ENCODE data around the gene U2SURP. TPM values are rescaled to one million over a fixed set of nuclear protein-coding genes. Genes with fewer than 3 reads are reported as not detected.
"Not testable (repeated sequence)": the region's sequence is repeated elsewhere in the genome, so short reads cannot be mapped to it uniquely, and the experiment has no call there.

U2SURP gene
- total and polyA plus RNA-seq, 2 experiments from 2014 or later: 41.5 to 71.4 TPM

- H3K4me2 ChIP-seq: no peak overlapping the region
- TF ChIP-seq EZH2phosphoT487 (IDR thresholded peaks at IDR 0.05; ENCODE audit: low read depth, severe bottlenecking, unreplicated experiment) (no peak), EZH2 (IDR thresholded peaks at IDR 0.05; ENCODE audit: borderline replicate concordance) (no peak), CTCF (IDR thresholded peaks at IDR 0.05; ENCODE audit: poor library complexity) (no peak)
- H3K27ac ChIP-seq: no peak overlapping the region
- H3K27me3 ChIP-seq: no peaks in the 10 kb centered on the region
- no peaks in the 10 kb centered on the region for H3K79me2 ChIP-seq
- H3K4me1 ChIP-seq (ENCODE audit: insufficient read depth): no peaks in the 10 kb centered on the region
- no peaks in the 10 kb centered on the region for H3K9me2 ChIP-seq (replicated peaks; ENCODE audit: insufficient read depth)
- no peaks in the 10 kb centered on the region for H4K20me1 ChIP-seq (ENCODE audit: insufficient read depth, poor library complexity, severe bottlenecking)
- DNase-seq (ENCODE audit: low spot score): peak; percentile 23
- H3K36me3 ChIP-seq (replicated peaks; ENCODE audit: insufficient read depth, low read depth): no peaks in the 10 kb centered on the region
- H3K9me3 ChIP-seq (ENCODE audit: low read depth): no peaks in the 10 kb centered on the region
- no peak overlapping the region for H2AFZ ChIP-seq
- WGBS (ENCODE audit: low lambda C conversion rate, missing lambda C conversion rate): 74% methylated on average over 3 of the region's 3 CpGs
- H3K4me3 ChIP-seq: no peak overlapping the region
Measured at GRCh38 chr3:143070977-143071551, 69.7 kb downstream of the U2SURP start.

GRCh38 chr3:143071776-143072175, 70.4 kb downstream of the U2SURP start:
- Histone ChIP-seq H3K27me3 (no peaks in the 10 kb centered on the region), H3K4me1 (ENCODE audit: insufficient read depth) (no peaks in the 10 kb centered on the region), H3K36me3 (replicated peaks; ENCODE audit: insufficient read depth, low read depth) (no peaks in the 10 kb centered on the region), H2AFZ (no peak overlapping the region), H3K4me2 (no peak overlapping the region), H3K79me2 (no peaks in the 10 kb centered on the region), H3K9me2 (replicated peaks; ENCODE audit: insufficient read depth) (no peaks in the 10 kb centered on the region), H3K27ac (no peak overlapping the region), H3K4me3 (no peak overlapping the region), H3K9me3 (ENCODE audit: low read depth) (no peaks in the 10 kb centered on the region), H4K20me1 (ENCODE audit: insufficient read depth, poor library complexity, severe bottlenecking) (no peaks in the 10 kb centered on the region)
- no peak for DNase-seq (ENCODE audit: low spot score)
- no peak for TF ChIP-seq EZH2 (IDR thresholded peaks at IDR 0.05; ENCODE audit: borderline replicate concordance)
- no peak for TF ChIP-seq CTCF (IDR thresholded peaks at IDR 0.05; ENCODE audit: poor library complexity)
- TF ChIP-seq EZH2phosphoT487 (IDR thresholded peaks at IDR 0.05; ENCODE audit: low read depth, severe bottlenecking, unreplicated experiment): no peak
- WGBS (ENCODE audit: low lambda C conversion rate, missing lambda C conversion rate): 94% methylated on average over 6 of the region's 6 CpGs

DNA sequence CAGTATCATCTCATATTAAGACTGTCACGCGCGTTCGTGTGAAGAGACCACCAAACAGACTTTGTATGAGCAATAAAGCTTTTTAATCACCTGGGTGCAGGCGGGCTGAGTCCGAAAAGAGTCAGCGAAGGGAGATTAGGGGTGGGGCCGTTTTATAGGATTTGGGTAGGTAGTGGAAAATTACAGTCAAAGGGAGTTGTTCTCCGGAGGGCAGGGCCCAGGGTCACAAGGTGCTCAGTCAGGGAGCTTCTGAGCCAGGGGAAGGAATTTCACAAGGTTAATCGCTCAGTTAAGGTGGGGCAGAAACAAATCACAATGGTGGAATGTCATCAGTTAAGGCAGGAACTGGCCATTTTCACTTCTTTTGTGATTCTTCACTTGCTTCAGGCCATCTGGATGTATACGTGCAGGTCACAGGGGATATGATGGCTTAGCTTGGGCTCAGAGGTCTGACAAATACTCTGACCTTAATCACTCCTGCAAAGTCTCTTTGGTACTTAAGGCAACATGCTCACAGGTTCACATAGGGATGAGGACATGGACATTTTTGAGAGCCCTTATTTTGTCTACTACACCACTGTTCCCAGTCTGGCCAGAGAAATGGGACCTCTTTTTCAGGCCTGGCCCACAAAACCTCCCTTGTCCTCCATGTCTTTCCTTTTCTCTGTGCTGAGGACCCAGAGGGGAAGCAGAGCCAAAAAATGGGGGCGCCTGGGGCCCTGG, 71.1 kb downstream of the U2SURP start:
- not testable (repeated sequence) for H3K4me3 ChIP-seq; H3K4me1 ChIP-seq (ENCODE audit: insufficient read depth); H3K27ac ChIP-seq; H3K36me3 ChIP-seq (replicated peaks; ENCODE audit: insufficient read depth, low read depth); H3K9me3 ChIP-seq (ENCODE audit: low read depth); DNase-seq (ENCODE audit: low spot score); H3K4me2 ChIP-seq; H2AFZ ChIP-seq; H3K27me3 ChIP-seq; H3K79me2 ChIP-seq; H3K9me2 ChIP-seq (replicated peaks; ENCODE audit: insufficient read depth); H4K20me1 ChIP-seq (ENCODE audit: insufficient read depth, poor library complexity, severe bottlenecking)
- 80% methylated on average over 12 of the region's 12 CpGs for WGBS (ENCODE audit: low lambda C conversion rate, missing lambda C conversion rate)

DNA sequence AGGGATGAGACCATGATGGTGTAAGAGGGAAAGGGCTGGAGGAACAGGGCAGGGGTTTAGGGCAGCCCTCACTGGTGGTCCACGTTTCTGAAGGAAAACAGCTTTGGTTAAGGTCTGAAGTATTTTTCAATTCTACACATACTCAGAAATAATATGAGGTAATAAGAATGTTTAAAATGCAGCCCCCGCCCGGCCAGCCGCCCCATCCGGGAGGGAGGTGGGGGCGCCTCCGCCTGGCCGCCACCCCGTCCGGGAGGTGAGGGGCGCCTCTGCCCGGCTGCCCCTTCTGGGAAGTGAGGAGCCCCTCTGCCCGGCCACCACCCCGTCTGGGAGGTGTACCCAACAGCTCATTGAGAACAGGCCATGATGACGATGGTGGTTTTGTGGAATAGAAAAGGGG, 72.2 kb downstream of the U2SURP start:
- H3K79me2 ChIP-seq; DNase-seq (ENCODE audit: low spot score); H3K27me3 ChIP-seq; H3K4me2 ChIP-seq; H3K9me2 ChIP-seq (replicated peaks; ENCODE audit: insufficient read depth); H3K36me3 ChIP-seq (replicated peaks; ENCODE audit: insufficient read depth, low read depth); H3K4me1 ChIP-seq (ENCODE audit: insufficient read depth); H2AFZ ChIP-seq; H3K27ac ChIP-seq; H3K4me3 ChIP-seq; H3K9me3 ChIP-seq (ENCODE audit: low read depth); H4K20me1 ChIP-seq (ENCODE audit: insufficient read depth, poor library complexity, severe bottlenecking): not testable (repeated sequence)
- WGBS (ENCODE audit: low lambda C conversion rate, missing lambda C conversion rate): 97% methylated on average over 15 of the region's 15 CpGs

DNA sequence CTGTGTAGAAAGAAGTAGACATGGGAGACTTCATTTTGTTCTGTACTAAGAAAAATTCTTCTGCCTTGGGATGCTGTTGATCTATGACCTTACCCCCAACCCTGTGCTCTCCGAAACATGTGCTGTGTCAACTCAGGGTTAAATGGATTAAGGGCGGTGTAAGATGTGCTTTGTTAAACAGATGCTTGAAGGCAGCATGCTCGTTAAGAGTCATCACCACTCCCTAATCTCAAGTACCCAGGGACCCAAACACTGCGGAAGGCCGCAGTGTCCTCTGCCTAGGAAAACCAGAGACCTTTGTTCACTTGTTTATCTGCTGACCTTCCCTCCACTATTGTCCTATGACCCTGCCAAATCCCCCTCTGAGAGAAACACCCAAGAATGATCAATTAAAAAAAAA, 72.6 kb downstream of the U2SURP start:
- not testable (repeated sequence) for H3K27me3 ChIP-seq; H2AFZ ChIP-seq; H3K36me3 ChIP-seq (replicated peaks; ENCODE audit: insufficient read depth, low read depth); H3K4me2 ChIP-seq; H3K4me1 ChIP-seq (ENCODE audit: insufficient read depth); H3K27ac ChIP-seq; DNase-seq (ENCODE audit: low spot score); H3K79me2 ChIP-seq; H3K9me3 ChIP-seq (ENCODE audit: low read depth); H3K9me2 ChIP-seq (replicated peaks; ENCODE audit: insufficient read depth); H4K20me1 ChIP-seq (ENCODE audit: insufficient read depth, poor library complexity, severe bottlenecking); H3K4me3 ChIP-seq
- whole genome bisulfite sequencing (ENCODE audit: low lambda C conversion rate, missing lambda C conversion rate): 66% methylated on average over 5 of the region's 5 CpGs

All from hepatocyte (in vitro differentiated cells).